ENCODE results near the gene SIAH3. TPM values are rescaled to one million over a fixed set of nuclear protein-coding genes. Genes with fewer than 3 reads are reported as not detected.

SIAH3 gene
- not detected in 5 replicates for total RNA-seq (2022; extraction: Qiagen RNA extraction; ENCODE audit: low read depth)

GRCh38 chr13:45851171-45851921, at the start of gene SIAH3:
Gene SIAH3, minus strand, starts transcription at chr13:45851753. Its CDS starts 124 bp downstream, at chr13:45851629.

Other genes with a start within 250 kb of the SIAH3 start
- not detected in 5 replicates for gene ERICH6B, start 236.0 kb downstream of the SIAH3 start, total RNA-seq (2022; extraction: Qiagen RNA extraction; ENCODE audit: low read depth)
- gene CBY2, start 149.4 kb downstream of the SIAH3 start, total RNA-seq (2022; extraction: Qiagen RNA extraction; ENCODE audit: low read depth) = not detected in 5 replicates
- 12.1 to 21.1 TPM (median 16.7 TPM) in 5 replicates for gene ZC3H13, start 201.0 kb upstream of the SIAH3 start, total RNA-seq (2022; extraction: Qiagen RNA extraction; ENCODE audit: low read depth)